T follicular helper cell (primary cell): ENCODE results near the gene SERPINA3.
"Not testable (repeated sequence)": the region's sequence is repeated elsewhere in the genome, so short reads cannot be mapped to it uniquely, and the experiment has no call there.

Source experiments
- DNase-seq: peaks from one replicate; pipeline ENCODE4 v3.0.0-alpha.2; 2020; ENCODE audit warnings: low read depth
- total RNA-seq, 2 experiments: gene quantifications; one replicate each; lab custom pipeline; 2026; lab: John Stamatoyannopoulos, UW

Gene SERPINA3
- total RNA-seq: 0 reads per million in 2 experiments

- DNase-seq: no peak
Measured at GRCh38 chr14:94612174-94612573, at the start of gene SERPINA3. TSS of gene SERPINA3 (plus strand) at chr14:94612391. CDS start at chr14:94614442, 2,051 bp downstream.

- no peak for DNase-seq
Measured at GRCh38 chr14:94562941-94563883, 49.0 kb upstream of the SERPINA3 start.

- DNase-seq: no peak
Measured at GRCh38 chr14:94564381-94564780, 47.8 kb upstream of the SERPINA3 start.

GRCh38 chr14:94568186-94568585, 44.0 kb upstream of the SERPINA3 start:
- no peak for DNase-seq

- DNase-seq: no peak
Measured at GRCh38 chr14:94569381-94570001, 42.7 kb upstream of the SERPINA3 start.

- DNase-seq: no peak
Measured at GRCh38 chr14:94570002-94570400, 42.2 kb upstream of the SERPINA3 start.

- DNase-seq: no peak
Measured at GRCh38 chr14:94570440-94570839, 41.8 kb upstream of the SERPINA3 start.

- DNase-seq: no peak
Measured at GRCh38 chr14:94571395-94571794, 40.8 kb upstream of the SERPINA3 start.

GRCh38 chr14:94571950-94572349, 40.2 kb upstream of the SERPINA3 start:
- no peak for DNase-seq

GRCh38 chr14:94572637-94573303, 39.4 kb upstream of the SERPINA3 start:
- DNase-seq: no peak

- DNase-seq: no peak
Measured at GRCh38 chr14:94573475-94574277, 38.5 kb upstream of the SERPINA3 start.

GRCh38 chr14:94574336-94574735, 37.9 kb upstream of the SERPINA3 start:
- DNase-seq: no peak

- no peak for DNase-seq
Measured at GRCh38 chr14:94575730-94576585, 36.2 kb upstream of the SERPINA3 start.

- DNase-seq: not testable (repeated sequence)
Measured at GRCh38 chr14:94577472-94577871, 34.7 kb upstream of the SERPINA3 start.

- no peak for DNase-seq
Measured at GRCh38 chr14:94578712-94579111, 33.5 kb upstream of the SERPINA3 start.

GRCh38 chr14:94581127-94581999, 30.8 kb upstream of the SERPINA3 start, which contains the start of gene SERPINA5:
TSS of gene SERPINA5 (plus strand) at chr14:94581426. CDS start at chr14:94587363, 5,937 bp downstream.
- DNase-seq: no peak

GRCh38 chr14:94582199-94582750, 29.9 kb upstream of the SERPINA3 start:
- DNase-seq: no peak

GRCh38 chr14:94582851-94583250, 29.3 kb upstream of the SERPINA3 start:
- no peak for DNase-seq

GRCh38 chr14:94583557-94583956, 28.6 kb upstream of the SERPINA3 start:
- DNase-seq: no peak
